Activated CD4-positive, alpha-beta T cell treated with anti-CD3 and anti-CD28 coated beads, Interleukin-2, amount 50 U/mL, for 1 hour (primary cell): Measurements from ENCODE around the gene SLC39A7.

Experiments
- DNase-seq: peaks from one replicate; pipeline ENCODE4 v3.0.0-alpha.2; 2020

The SLC39A7 gene, protein sequence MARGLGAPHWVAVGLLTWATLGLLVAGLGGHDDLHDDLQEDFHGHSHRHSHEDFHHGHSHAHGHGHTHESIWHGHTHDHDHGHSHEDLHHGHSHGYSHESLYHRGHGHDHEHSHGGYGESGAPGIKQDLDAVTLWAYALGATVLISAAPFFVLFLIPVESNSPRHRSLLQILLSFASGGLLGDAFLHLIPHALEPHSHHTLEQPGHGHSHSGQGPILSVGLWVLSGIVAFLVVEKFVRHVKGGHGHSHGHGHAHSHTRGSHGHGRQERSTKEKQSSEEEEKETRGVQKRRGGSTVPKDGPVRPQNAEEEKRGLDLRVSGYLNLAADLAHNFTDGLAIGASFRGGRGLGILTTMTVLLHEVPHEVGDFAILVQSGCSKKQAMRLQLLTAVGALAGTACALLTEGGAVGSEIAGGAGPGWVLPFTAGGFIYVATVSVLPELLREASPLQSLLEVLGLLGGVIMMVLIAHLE

DNA sequence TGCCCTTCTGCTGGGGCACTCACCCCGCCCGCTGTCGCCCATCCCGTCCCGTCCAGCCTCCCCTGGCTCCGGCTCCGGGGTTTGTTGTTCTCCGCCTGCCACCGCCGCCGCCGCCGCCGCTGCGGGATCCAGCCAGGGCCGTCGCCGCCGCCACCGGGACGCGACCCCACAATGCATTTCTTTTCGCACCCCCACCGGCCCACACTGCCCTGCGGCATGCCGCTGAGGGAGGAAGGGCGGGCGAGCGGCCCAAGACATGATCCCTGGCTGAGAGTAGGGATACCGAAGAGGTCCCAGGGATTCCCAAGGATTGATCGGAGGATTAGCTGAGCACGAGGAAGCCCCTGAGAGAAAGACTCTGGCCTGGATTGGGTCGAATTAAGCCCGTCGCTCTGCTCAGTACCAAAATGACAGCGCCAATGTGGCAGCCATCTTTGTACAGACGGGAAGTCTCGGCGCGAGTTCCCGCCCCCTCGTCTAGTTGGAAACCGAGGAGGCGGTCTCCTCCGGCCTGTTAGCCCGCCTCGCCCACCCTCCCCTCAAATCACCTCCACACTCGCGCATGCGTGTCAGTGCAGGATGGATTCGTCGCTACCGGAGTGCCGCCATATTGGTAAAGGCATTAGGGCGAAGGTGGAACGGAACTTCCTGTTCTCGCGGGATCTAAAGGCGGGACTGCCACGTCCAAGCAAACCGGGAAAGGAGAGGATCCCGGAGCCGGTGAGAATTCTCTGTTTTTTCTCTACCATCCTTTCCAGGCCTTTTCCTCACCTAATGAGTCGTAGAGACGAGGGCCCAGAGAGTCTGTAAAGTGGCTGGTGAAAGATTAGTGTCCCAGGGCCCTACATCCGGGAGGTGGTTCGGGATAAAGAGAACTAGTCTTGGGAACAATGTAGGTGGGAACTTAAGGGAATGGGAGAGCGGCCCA, at the start of gene SLC39A7, which contains the start of gene RXRB:
Gene SLC39A7, plus strand, starts transcription at position 649 of the 928 bp plus-strand sequence. CDS start 379 bp downstream, outside the sequence.
Gene RXRB, minus strand, starts transcription at position 447 of the 928 bp plus-strand sequence. Its CDS starts 189 bp downstream, at position 258.
- peak; percentile 99 for DNase-seq

DNA sequence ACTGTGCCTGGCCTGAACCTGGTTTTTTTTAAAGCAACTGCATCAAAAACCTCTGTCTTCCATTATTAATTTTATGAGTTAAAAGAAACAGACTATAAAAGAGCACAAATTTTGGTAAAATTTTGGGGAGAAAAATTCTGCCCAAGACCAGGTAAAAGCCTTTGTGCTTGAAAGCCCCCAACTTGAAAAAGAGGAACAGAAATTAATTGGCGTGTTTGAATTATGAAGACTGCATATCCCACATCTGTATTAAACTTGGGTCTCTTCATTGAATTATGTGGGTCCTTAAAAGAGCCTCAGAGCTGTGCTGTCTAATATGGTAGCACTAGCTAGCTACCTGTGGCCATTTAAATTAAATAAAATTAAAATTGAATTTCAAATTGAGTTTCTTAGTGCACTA, 49.6 kb upstream of the SLC39A7 start:
- DNase-seq, result no peak

DNA sequence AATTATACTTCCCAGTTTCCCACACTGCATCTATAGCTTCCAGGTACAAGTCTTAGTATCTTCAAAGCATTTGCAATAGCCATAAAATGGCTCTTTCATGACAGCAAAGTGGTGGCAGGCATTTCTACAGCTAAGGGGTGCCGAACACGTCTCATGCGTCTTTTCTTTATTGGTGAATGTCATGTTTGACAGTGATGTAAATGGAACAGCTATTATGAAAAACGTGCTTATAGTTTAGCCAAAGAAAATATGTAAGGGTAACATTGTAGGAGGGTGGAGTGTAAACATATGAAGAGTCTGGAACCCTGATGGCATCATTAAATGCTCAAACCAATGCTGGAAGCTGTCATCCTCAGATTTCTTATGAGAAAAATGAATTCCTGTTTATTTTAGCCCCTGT, 46.3 kb upstream of the SLC39A7 start:
- DNase-seq, result no peak

DNA sequence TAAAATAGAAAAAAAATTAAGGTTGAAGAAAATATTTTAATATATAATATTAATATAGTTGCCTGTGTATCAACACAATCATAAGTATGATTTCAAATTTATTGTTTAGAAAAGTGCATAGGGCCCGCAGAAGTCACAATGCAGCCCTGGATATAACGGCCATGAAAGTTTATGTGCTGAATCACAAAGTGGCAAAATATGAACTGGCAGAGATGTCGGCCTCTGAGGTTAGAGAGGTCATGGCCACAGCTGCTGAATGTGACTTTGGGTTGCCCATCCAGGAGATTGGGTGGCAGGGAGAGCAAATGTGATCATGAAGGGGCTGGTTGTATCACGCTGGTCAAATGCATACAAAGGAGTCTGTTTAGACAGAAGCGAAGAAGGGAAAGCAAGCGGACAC, 44.1 kb upstream of the SLC39A7 start:
- DNase-seq, result no peak

DNA sequence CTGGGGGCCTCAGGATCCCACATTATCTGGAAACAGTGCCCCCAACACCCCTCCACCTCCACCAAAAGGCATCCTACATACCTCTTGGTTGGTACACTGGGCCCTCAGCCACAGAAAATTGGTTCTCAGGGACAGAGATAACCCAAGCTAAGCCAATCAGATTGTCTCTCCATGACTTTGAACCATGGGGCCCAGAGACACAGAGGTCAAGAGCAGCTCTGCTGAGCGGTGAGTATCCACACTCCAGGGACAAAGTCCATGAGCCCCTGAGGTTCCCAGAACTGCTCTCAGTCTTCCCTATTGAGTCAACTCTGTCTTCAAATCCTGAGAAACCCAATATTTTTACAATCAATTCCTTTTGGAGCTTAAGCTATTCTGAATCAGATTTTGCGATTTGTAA, 43.7 kb upstream of the SLC39A7 start:
- no peak for DNase-seq

DNA sequence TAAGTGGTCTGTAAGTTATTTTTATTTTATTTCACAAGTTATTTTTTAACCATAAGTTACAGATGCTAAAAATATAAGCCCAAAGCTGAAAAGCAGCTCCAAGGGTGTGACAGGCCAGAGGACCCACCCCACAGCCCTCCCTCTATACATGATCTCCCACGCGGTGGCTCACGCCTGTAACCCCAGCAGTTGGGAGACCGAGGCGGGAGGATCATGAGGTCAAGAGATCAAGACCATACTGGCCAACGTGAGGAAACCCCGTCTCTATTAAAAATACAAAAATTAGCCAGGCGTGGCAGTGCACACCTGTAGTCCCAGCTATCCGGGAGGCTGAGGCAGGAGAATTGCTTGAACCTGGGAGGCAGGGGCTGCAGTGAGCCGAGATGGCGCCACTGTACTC, 40.6 kb upstream of the SLC39A7 start:
- DNase-seq, result no peak

DNA sequence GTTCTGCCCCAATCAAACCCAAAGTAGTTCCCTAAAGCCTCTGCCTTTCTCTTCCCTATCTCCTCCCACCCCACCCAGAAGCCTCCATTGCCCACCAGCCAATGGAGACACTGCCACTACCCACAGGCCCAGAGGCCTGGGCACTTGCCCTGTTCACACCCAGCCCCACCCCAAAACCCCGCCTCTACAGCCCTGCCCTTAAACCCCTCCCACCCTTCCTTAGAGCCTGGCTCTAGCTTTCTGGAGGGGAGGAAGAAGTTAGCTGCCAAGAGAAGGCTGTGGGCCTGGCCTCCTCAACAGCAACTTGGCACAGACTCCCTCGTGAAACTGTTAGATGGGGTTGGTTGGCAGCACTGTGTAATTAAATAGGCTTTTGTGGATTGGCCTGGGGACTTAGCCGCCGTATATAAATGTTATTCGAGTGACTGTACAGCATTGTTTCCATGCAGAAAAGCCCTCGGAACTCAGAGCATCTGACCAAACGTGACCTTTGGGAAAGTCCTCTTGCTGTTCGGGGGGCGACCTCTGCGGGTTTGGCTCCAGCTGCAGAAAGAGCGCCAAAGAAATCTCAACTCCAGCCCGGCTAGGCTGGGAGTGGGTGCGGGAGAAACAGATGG, 39.8 kb upstream of the SLC39A7 start:
- DNase-seq, result no peak

DNA sequence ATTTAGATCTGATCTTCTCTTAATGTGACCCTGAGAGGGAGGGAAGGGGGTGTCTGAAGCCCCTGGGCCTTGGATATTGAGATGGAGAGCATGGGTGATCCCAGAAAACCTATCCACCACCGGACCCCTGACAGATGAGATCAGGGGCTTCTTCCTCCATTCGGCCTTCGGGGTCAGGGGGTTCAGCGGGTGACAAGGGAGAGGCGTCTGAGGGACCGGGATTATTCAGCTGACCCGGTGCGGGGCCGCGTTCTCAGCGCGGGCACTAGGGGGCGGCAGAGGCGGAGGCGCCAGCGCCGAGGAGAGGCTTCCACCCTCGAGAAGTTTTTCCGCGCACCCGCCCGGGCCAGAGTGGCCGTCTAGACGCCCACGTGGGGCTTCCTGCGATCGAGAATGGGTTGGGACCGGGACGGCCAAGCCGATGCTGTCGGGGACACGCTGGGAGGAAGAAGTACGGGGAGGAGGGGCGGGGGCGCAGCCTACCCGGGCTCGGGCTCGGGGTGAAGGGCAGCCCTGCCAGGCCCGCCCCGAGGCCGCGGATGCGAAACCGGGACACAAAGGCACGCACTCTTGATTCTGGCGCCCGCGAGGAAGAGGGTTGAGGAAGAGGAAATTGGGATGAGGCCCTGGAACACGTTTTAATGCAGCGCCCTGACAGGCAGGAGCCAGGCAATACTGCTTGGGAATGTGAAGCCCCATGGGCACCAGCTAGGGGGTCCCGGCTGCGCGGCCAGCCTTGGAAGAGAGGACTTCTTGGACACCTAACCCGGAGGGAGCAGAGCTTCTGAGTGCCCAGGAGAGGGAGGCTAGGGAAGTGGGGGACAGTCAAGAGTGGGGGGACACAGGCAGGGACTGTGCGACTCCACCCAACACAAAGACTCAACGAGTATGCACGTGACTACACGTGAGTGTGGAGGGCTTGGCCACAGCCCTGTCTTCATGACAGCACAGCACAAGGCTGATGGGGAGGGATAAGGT, 39.0 kb upstream of the SLC39A7 start:
- peak; percentile 84 for DNase-seq

DNA sequence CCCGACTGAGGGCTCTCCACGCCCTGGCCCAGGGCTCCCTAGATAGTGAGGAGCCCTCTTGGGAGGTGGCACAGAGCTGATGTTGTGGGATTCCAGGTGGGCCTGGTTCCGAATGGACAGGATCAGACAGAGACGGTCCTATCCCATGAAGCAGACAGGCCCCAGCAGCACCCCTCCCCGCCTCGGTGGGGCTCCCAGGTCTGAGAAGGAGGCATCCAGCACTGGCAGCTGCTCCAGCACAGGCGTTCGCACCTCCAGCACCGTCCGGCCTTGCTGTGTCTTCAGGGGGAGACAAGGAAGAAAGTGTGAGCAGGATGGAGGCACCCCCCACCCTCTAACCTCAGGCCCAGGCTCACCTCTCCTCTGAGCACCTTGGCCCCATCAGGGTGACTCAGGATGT, 37.1 kb upstream of the SLC39A7 start:
- no peak for DNase-seq

DNA sequence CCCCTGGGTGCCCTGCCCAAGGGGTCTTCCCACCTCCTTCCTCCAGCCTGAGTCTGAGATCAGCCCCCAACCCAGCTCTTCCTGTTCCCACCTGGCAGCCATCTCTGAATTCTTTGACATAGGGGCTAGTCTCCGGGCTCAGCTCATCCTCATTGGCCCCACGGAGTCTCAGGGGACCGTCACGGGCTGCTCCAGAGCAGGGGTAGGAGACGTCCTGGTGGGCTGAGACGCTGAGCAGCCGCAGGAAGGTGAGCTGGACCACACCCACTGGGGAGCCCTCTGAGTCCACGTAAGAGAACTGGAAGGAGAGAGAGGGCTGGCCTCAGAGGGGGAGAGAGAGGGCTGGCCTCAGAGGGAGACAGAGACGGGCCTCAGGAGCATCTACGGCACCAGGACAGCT, 36.5 kb upstream of the SLC39A7 start:
- no peak for DNase-seq

DNA sequence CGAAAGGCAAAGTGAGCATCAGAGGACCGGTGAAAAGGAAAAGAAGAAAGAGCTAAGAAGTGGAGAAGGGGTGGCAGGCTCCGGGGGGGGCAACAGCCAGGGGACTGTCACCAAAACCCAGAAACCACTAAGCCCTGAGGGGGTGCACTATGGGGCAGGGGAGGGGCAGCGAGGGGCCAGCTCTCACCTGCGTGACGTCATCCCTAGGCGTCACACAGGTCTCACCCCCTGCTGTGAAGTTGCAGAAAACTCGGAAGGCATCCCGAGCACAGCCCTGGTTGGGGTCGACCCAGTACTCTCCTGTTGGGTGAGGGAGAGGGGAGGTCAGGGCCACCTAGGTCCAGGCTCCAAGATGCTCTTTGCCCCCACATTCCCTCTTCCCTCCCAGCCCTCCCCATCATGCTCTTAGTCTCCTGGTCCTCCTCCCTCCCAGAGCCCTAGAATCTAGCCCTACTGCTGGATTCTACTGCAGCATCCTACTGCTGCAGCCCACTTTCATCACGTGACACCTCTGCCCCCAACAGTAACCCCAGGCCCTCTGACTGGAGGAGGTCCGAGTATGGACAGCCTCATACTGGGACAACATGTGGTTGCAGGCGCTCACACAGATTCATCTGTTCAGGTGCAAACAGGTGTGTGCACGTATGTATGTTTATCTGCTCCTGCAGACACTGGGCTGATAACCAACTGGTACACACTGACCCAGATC, 35.8 kb upstream of the SLC39A7 start:
- DNase-seq, result no peak

DNA sequence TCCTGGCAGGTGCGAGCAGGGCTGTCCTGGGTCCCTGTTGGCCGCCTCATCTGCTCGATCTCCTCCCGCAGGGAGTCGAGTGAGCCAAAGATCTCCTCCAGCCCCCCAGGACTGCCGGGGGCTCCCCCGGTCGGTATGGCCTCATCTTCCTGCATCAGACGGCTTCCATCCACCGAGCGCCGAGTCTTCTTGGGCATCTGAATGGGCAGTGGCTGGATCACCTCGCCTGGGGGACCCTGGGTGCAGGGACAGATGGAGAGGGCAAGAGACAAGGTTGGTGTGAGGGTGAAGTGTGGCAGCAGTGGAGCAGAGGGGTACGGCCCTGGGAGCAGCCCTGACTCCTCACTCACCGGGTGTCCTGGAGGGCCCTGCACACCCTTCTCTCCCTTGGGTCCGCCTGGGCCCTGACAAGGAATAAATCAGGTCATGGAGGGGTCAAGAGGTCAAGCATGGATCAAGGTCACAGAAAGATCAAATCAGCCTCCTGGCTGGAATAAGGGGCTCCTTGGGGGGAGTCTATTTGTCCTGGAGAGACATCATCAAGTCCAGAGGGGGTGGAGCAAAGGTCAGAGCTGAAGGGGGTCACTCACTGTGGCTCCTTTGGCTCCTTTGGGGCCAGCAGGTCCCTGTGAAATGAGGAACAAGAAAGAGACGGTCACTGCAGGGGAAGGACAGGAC, 34.9 kb upstream of the SLC39A7 start:
- DNase-seq, result no peak

DNA sequence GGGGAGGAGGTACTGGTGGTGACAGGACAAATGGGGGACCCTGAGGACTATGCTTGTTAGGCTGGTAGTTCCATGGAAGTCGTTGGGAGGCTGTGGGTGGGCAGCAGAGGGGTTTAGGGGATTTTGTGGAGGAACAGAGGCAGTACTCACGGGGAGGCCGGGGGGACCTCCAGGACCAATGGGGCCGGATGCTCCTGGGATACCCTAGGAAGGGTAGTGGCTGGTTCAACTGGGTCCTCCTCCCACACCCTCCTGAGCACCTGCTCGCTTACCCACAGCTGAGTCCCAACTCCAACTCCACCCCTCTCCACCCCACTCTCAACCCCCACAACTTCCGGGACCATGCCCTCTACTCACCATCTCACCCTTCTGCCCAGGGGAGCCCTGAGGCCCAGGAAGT, 34.3 kb upstream of the SLC39A7 start:
- no peak for DNase-seq

DNA sequence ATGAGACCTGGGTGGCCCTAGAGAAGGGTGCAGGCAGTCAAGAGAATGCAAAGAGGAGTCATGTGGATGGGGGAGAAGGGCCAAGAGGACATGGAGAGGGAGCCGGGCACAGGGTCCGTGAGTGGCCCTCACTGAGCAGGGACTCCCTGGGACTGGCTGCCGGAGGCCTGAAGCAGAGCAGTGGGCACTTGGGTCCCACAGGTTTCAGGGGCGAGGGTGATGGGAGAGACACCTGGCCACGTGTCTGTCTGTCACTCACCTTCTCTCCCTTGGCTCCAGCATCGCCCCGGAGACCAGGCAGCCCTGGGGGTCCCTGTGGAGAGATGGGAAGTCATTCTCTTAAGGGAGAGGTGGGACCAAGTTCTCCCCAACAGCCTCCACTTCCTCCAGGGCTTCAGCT, 33.9 kb upstream of the SLC39A7 start:
- DNase-seq, result no peak

DNA sequence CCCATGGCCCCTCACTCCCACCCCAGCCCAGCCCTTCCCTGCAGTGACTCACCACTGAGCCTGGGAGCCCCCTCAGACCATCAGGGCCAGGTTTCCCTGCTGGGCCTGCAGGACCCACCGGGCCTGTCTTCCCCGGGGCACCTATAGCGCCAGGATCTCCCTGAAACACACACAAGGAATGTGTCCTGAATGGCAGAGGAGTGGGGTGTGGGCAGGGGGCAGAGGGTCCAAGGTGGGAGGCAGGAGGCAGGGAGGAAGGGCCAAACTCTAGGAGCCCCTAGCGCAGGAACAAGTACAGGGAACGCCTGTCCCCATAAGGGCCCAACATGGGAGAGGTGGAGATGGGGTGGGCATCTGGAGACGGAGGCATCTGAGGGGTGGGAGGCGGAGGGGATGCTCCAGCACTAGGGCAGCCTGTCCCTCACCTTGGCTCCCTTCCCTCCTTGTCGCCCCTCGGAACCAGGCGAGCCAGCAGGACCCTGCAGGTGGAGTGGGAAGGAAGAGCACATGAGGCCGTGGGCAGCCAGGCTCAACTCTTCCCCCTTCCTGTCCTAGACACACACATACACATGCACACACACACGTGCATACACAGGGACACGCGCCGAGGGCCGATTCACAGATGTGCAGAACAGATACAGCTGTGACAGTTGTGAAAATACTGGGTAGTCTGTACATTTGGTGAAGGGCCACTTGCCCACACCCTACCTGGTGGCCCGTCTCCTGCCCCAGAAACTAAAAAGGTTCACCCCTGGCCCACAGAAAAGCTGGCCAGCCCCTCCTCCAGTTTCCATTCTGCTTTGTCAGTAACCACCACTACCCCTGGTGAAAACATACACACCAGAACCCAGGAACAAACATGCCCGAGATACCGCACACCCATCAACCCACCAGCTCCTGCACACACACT, 33.0 kb upstream of the SLC39A7 start:
- no peak for DNase-seq

DNA sequence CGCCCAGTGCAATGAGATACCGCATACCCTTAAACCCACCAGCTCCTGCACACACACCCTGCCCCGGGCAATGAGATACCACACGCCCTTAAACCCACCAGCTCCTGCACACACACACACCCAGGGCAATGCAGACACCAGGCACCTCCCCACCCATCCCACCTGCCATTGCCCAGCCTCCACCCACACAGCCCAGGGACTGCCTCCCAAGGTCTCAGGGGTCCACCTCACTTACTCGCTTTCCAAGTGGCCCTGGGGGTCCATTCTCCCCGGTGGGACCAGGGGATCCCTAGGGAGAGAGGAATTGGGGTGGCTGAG, 32.4 kb upstream of the SLC39A7 start:
- DNase-seq, result no peak

DNA sequence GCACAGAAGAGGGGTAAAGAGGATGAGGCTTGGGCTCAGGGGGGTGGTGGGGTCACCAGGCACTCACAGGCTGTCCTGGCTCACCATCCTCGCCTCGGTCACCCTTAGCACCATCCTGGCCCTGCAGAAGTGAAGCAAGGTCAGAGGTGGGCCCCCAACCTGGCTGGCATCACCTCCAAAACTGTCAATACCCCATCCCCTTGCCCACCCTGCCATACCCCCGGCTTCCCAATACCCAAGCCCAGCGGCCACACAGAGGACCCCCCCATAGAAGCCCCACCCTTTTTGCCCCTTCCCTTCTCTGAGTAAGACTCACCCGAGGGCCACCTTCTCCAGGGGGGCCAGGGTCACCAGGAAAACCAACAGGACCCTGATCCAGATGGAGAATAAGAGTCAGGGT, 32.0 kb upstream of the SLC39A7 start:
- no peak for DNase-seq

DNA sequence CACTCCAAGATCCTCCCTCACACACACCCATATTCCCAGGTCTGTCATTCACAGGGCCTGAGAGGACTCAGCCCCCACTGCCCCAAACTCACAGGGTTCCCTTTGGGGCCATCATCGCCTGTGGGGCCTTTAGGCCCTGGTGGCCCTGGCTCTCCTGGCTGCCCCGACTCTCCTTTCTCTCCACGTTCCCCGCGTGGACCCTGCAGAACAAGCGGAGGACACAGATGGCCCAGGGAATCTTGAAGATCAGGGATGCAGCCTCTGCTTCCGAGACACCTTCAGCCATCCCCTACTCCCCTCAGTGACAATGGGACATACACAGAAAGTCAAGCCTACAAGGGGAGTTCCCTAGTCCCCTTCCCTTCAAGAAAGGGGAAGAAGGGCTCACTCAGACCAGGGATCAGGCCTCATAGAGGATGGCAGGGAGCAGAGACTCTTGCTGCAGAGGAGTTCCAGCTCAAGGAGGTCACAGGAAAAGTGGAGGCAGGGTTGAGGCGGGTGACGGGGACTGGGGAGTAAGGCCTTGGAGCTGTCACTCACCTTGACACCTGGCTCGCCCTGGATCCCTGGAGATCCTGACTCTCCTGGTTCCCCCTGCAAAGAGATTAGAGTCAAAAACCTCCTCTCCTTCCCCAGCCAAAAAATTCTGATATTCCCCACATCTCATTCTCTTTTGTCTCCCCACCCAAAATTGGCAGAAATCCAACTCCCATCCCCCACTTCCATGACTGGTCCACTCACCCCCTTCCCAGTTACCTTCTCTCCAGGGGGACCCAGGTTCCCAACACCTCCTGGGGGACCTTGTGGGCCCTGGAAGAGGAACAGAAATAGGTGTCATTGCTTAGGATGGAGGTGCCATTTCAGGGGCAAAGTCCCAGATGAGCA, 31.1 kb upstream of the SLC39A7 start:
- DNase-seq, result no peak
